GM10266 (cell line): ENCODE results near the gene RASAL1.

Experiments
- DNase-seq: peaks from one replicate; pipeline ENCODE4 v3.0.0; 2012; ENCODE audit errors: extremely low spot score
- CTCF ChIP-seq: IDR thresholded peaks from 2 replicates; pipeline ENCODE4 v1.5.1; 2012; ENCODE audit warnings: mild to moderate bottlenecking, low read depth; ENCODE audit not compliant: control insufficient read depth, insufficient read depth; ENCODE audit errors: missing control alignments

RASAL1 gene

GRCh38 chr12:113093409-113094101 lies 42.0 kb downstream of the RASAL1 start:
- no peak for DNase-seq
- TF ChIP-seq CTCF = no peak

GRCh38 chr12:113092607-113093408 lies 42.8 kb downstream of the RASAL1 start:
- peak; percentile 71 for TF ChIP-seq CTCF
- peak; percentile 84 for DNase-seq

- no peak for TF ChIP-seq CTCF
- no peak for DNase-seq
Observed at GRCh38 chr12:113091506-113091905, 44.1 kb downstream of the RASAL1 start.

GRCh38 chr12:113090740-113091139 lies 44.8 kb downstream of the RASAL1 start:
- no peak for TF ChIP-seq CTCF
- no peak for DNase-seq

GRCh38 chr12:113089839-113090238 lies 45.7 kb downstream of the RASAL1 start:
- TF ChIP-seq CTCF = no peak
- no peak for DNase-seq

GRCh38 chr12:113088971-113089756 lies 46.4 kb downstream of the RASAL1 start:
- no peak for TF ChIP-seq CTCF

More at GRCh38 chr12:113088971-113089756, 46.4 kb downstream of the RASAL1 start:
- peak; percentile 75 for DNase-seq
